HEK293 (cell line): Measurements from ENCODE around the gene OR52E5.

Experiments
- CTCF ChIA-PET: fragments of 350-600 bp; formaldehyde crosslinking; extraction: SDS; loops from one replicate; lab custom pipeline; 2021; ENCODE audit warnings: antibody characterized with exemption; lab: Yijun Ruan, JAX
- POLR2A ChIA-PET: fragments of 300-600 bp; formaldehyde crosslinking; extraction: SDS; loops from one replicate; lab custom pipeline; 2020; ENCODE audit warnings: antibody characterized with exemption, inconsistent platforms; lab: Yijun Ruan, JAX
- H3K27ac ChIP-seq: fragments of 200-500 bp; sonication (Bioruptor generic); 2 replicates; pipeline ENCODE4 v1.5.1; 2014; ENCODE audit warnings: low read depth, low read length, control low read depth, inconsistent platforms; ENCODE audit errors: extremely low read depth
- H3K36me3 ChIP-seq, 2 experiments: fragments of 200-500 bp in 1 of 2; sonication (Bioruptor generic) in 1 of 2; 1 replicate in 1 of 2; 2 replicates in 1 of 2; pipeline ENCODE4 v1.5.1; 2014 to 2017; ENCODE audit warnings: inconsistent platforms in 2 of 2, low read length in 2 of 2; ENCODE audit not compliant: control insufficient read depth in 2 of 2, insufficient read depth in 1 of 2
- H3K4me1 ChIP-seq: fragments of 200-500 bp; sonication (Bioruptor generic); 2 replicates; pipeline ENCODE4 v1.5.1; 2014; ENCODE audit warnings: mild to moderate bottlenecking, low read length, inconsistent platforms; ENCODE audit not compliant: control insufficient read depth, insufficient read depth
- H3K4me3 ChIP-seq: 2 replicates; pipeline ENCODE4 v1.5.1; 2011; ENCODE audit warnings: low read depth, mild to moderate bottlenecking, control low read depth, low read length, moderate library complexity
- H3K9me3 ChIP-seq: fragments of 200-500 bp; sonication (Bioruptor generic); 2 replicates; pipeline ENCODE4 v1.5.1; 2014; ENCODE audit warnings: low read depth, low read length, inconsistent platforms; ENCODE audit not compliant: control insufficient read depth, insufficient read depth
- ATF2 ChIP-seq: fragments of 450-650 bp; formaldehyde crosslinking; IDR thresholded peaks from 2 replicates; pipeline ENCODE4 v1.5.1; 2016; ENCODE audit warnings: missing biosample characterization, missing genetic modification characterization, low read depth
- MYNN ChIP-seq: fragments of 450-650 bp; formaldehyde crosslinking; IDR thresholded peaks from 2 replicates; pipeline ENCODE4 v1.5.1; 2016; ENCODE audit warnings: missing biosample characterization, missing genetic modification characterization, borderline replicate concordance
- ZBTB1 ChIP-seq: fragments of 450-650 bp; formaldehyde crosslinking; IDR thresholded peaks from 2 replicates; pipeline ENCODE4 v1.5.1; 2016; ENCODE audit warnings: missing biosample characterization, missing genetic modification characterization
- ZFP3 ChIP-seq: fragments of 450-650 bp; formaldehyde crosslinking; IDR thresholded peaks from 2 replicates; pipeline ENCODE4 v1.5.1; 2016; ENCODE audit warnings: low read depth, missing biosample characterization, missing genetic modification characterization
- ZNF19 ChIP-seq: fragments of 450-650 bp; formaldehyde crosslinking; IDR thresholded peaks from 2 replicates; pipeline ENCODE4; 2016; ENCODE audit warnings: missing biosample characterization, missing genetic modification characterization, low read depth
- ZNF202 ChIP-seq: fragments of 450-650 bp; formaldehyde crosslinking; IDR thresholded peaks from 2 replicates; pipeline ENCODE4 v1.5.1; 2016; ENCODE audit warnings: missing biosample characterization, missing genetic modification characterization, borderline replicate concordance
- ZNF292 ChIP-seq: fragments of 450-650 bp; formaldehyde crosslinking; IDR thresholded peaks from 2 replicates; pipeline ENCODE4 v1.5.1; 2016; ENCODE audit warnings: low read depth, missing biosample characterization, missing genetic modification characterization, borderline replicate concordance
- ZNF37A ChIP-seq: fragments of 450-650 bp; IDR thresholded peaks from 2 replicates; pipeline ENCODE4 v1.5.1; 2018; ENCODE audit warnings: missing biosample characterization, missing genetic modification characterization
- ZNF404 ChIP-seq: fragments of 450-650 bp; formaldehyde crosslinking; IDR thresholded peaks from 2 replicates; pipeline ENCODE4 v1.5.1; 2017; ENCODE audit warnings: missing biosample characterization, missing genetic modification characterization
- ZNF433 ChIP-seq: fragments of 450-650 bp; formaldehyde crosslinking; IDR thresholded peaks from 2 replicates; pipeline ENCODE4 v1.5.1; 2016; ENCODE audit warnings: missing biosample characterization, missing genetic modification characterization, low read depth
- ZNF513 ChIP-seq: fragments of 450-650 bp; IDR thresholded peaks from 2 replicates; pipeline ENCODE4 v1.5.1; 2018; ENCODE audit warnings: missing biosample characterization, missing genetic modification characterization
- ZNF596 ChIP-seq: fragments of 450-650 bp; IDR thresholded peaks from 2 replicates; pipeline ENCODE4 v1.5.0; 2018; ENCODE audit warnings: missing biosample characterization, mild to moderate bottlenecking, missing genetic modification characterization, moderate library complexity
- ZNF621 ChIP-seq: fragments of 450-650 bp; formaldehyde crosslinking; IDR thresholded peaks from 2 replicates; pipeline ENCODE4 v1.5.1; 2017; ENCODE audit warnings: missing biosample characterization, missing genetic modification characterization
- TF ChIP-seq, protein P1 (sequence below): fragments of 450-650 bp; formaldehyde crosslinking; IDR thresholded peaks from 2 replicates; pipeline ENCODE4; 2016; ENCODE audit warnings: missing biosample characterization, missing genetic modification characterization
- TF ChIP-seq, protein P2 (sequence below): fragments of 450-650 bp; formaldehyde crosslinking; IDR thresholded peaks from 2 replicates; pipeline ENCODE4 v1.5.1; 2016; ENCODE audit warnings: missing biosample characterization, missing genetic modification characterization
- TF ChIP-seq, protein P3 (sequence below): fragments of 450-650 bp; formaldehyde crosslinking; IDR thresholded peaks from 2 replicates; pipeline ENCODE4 v1.5.1; 2016; ENCODE audit warnings: missing biosample characterization, missing genetic modification characterization
- TF ChIP-seq, protein P4 (sequence below): fragments of 450-650 bp; formaldehyde crosslinking; IDR thresholded peaks from 2 replicates; pipeline ENCODE4 v1.5.1; 2017; ENCODE audit warnings: missing biosample characterization, missing genetic modification characterization

OR52E5 gene

DNA sequence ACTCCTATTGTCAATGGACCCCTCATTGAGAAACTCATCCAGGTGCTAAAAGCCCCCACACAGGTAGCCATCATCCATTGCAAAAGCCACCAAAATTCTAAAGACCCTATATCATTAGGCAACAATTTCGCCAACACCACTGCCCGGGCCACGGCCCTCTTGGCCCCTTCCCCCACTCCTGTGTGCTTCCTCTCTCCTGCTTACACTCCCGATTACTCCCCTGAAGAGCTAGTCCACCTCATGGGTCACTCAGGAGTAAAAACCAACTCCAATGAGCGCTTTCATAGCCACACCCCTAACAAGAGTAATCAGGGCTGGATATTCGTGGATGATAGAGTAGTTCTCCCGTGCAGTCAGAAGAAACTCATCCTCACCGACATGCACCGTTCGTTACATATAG is 40.1 kb downstream of the OR52E5 start (continued):
- TF ChIP-seq ZNF19 (tag by site-specific recombination) = no peak
- TF ChIP-seq, all 188 proteins: peak for 0

DNA sequence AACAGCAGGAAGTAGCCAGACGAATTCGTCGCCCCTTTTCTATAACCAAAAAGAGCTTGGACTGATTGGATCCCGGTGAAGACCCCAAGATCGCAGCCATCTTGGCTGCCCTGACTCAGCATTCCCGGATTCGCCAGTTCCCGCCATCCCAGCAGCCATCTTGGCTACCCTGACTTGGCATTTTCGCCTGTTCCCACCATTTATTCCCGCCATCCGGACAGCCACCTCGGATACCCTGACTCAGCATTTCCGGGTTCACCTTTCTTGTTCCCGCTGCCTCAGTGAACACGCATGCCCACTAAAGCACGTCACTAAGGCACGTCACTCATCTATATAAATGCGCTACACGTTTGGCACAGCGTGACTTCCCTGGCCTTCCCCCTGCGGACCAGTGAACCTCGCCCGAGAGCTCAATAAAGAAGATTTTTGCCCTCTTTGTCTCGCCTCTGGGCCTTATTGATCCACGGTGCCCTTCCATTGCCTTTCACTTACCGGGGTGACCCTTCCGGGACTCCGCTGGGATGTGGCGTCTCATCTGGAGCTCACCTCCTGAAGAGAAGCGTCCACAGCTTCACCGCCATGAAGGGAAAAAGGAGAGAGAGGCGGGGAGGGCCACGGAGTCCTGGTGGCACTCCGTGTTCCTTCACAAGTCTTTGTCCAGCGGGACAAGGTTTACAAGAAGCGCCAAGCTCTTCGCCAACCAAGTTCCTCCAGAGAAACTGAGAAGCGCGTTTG is 45.0 kb downstream of the OR52E5 start:
- ChIA-PET CTCF (no interaction called here), POLR2A (no interaction called here)
- TF ChIP-seq ZFP3 (tag by site-specific recombination) (no peak), ZNF433 (tag by site-specific recombination) (no peak), ZNF292 (tag by site-specific recombination) (no peak), ZNF596 (no peak), ZNF404 (no peak), ZNF202 (tag by site-specific recombination) (no peak), ZNF37A (tag by site-specific recombination) (no peak), ZBTB1 (tag by site-specific recombination) (no peak), MYNN (no peak), ZNF621 (tag by site-specific recombination) (no peak), ZNF513 (no peak), ATF2 (tag by site-specific recombination) (no peak)
- TF ChIP-seq, protein P1, sequence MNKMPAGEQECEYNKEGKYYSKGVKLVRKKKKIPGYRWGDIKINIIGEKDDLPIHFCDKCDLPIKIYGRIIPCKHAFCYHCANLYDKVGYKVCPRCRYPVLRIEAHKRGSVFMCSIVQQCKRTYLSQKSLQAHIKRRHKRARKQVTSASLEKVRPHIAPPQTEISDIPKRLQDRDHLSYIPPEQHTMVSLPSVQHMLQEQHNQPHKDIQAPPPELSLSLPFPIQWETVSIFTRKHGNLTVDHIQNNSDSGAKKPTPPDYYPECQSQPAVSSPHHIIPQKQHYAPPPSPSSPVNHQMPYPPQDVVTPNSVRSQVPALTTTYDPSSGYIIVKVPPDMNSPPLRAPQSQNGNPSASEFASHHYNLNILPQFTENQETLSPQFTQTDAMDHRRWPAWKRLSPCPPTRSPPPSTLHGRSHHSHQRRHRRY (tag by site-specific recombination) = no peak
- TF ChIP-seq, protein P2, sequence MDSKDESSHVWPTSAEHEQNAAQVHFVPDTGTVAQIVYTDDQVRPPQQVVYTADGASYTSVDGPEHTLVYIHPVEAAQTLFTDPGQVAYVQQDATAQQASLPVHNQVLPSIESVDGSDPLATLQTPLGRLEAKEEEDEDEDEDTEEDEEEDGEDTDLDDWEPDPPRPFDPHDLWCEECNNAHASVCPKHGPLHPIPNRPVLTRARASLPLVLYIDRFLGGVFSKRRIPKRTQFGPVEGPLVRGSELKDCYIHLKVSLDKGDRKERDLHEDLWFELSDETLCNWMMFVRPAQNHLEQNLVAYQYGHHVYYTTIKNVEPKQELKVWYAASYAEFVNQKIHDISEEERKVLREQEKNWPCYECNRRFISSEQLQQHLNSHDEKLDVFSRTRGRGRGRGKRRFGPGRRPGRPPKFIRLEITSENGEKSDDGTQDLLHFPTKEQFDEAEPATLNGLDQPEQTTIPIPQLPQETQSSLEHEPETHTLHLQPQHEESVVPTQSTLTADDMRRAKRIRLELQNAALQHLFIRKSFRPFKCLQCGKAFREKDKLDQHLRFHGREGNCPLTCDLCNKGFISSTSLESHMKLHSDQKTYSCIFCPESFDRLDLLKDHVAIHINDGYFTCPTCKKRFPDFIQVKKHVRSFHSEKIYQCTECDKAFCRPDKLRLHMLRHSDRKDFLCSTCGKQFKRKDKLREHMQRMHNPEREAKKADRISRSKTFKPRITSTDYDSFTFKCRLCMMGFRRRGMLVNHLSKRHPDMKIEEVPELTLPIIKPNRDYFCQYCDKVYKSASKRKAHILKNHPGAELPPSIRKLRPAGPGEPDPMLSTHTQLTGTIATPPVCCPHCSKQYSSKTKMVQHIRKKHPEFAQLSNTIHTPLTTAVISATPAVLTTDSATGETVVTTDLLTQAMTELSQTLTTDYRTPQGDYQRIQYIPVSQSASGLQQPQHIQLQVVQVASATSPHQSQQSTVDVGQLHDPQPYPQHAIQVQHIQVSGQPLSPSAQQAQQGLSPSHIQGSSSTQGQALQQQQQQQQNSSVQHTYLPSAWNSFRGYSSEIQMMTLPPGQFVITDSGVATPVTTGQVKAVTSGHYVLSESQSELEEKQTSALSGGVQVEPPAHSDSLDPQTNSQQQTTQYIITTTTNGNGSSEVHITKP (tag by site-specific recombination) = no peak
- TF ChIP-seq, protein P3, sequence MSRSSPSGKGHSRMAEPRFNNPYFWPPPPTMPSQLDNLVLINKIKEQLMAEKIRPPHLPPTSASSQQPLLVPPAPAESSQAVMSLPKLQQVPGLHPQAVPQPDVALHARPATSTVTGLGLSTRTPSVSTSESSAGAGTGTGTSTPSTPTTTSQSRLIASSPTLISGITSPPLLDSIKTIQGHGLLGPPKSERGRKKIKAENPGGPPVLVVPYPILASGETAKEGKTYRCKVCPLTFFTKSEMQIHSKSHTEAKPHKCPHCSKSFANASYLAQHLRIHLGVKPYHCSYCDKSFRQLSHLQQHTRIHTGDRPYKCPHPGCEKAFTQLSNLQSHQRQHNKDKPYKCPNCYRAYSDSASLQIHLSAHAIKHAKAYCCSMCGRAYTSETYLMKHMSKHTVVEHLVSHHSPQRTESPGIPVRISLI (tag by site-specific recombination) = no peak
- TF ChIP-seq, protein P4, sequence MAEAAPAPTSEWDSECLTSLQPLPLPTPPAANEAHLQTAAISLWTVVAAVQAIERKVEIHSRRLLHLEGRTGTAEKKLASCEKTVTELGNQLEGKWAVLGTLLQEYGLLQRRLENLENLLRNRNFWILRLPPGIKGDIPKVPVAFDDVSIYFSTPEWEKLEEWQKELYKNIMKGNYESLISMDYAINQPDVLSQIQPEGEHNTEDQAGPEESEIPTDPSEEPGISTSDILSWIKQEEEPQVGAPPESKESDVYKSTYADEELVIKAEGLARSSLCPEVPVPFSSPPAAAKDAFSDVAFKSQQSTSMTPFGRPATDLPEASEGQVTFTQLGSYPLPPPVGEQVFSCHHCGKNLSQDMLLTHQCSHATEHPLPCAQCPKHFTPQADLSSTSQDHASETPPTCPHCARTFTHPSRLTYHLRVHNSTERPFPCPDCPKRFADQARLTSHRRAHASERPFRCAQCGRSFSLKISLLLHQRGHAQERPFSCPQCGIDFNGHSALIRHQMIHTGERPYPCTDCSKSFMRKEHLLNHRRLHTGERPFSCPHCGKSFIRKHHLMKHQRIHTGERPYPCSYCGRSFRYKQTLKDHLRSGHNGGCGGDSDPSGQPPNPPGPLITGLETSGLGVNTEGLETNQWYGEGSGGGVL (tag by site-specific recombination) = no peak
- H3K4me3 ChIP-seq = no peak overlapping the region
- H3K27ac ChIP-seq = no peak overlapping the region
- H3K36me3 ChIP-seq = no peaks in the 10 kb centered on the region
- no peaks in the 10 kb centered on the region for H3K9me3 ChIP-seq
- H3K4me1 ChIP-seq = no peaks in the 10 kb centered on the region
